NB4 (cell line): ENCODE measurements around the gene OSTN.

Experiments
- DNase-seq: peaks from one replicate; pipeline ENCODE4 v3.0.0; 2010; ENCODE audit warnings: low read depth
- H3K4me3 ChIP-seq: one replicate; pipeline ENCODE4 v1.5.1; 2011; ENCODE audit warnings: mild to moderate bottlenecking, low read depth, low read length, moderate library complexity
- MYC ChIP-seq: IDR thresholded peaks from 2 replicates; pipeline ENCODE4 v1.6.1; 2011; ENCODE audit warnings: low read depth, low read length
- POLR2A ChIP-seq: IDR thresholded peaks from 2 replicates; pipeline ENCODE4 v1.6.1; 2011; ENCODE audit warnings: mild to moderate bottlenecking; ENCODE audit not compliant: insufficient read length; ENCODE audit errors: extremely low read depth
- TF ChIP-seq, protein P1 (sequence below): IDR thresholded peaks from 2 replicates; pipeline ENCODE4 v1.6.1; 2011; ENCODE audit warnings: low read depth, low read length
- TF ChIP-seq, protein P2 (sequence below): IDR thresholded peaks from one replicate; pipeline ENCODE4 v1.5.1; 2012; ENCODE audit warnings: low read depth, low read length

OSTN gene

GRCh38 chr3:191257286-191257685 is 58.2 kb downstream of the OSTN start:
- TF ChIP-seq, protein P1, sequence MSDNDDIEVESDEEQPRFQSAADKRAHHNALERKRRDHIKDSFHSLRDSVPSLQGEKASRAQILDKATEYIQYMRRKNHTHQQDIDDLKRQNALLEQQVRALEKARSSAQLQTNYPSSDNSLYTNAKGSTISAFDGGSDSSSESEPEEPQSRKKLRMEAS: no peak
- no peak for TF ChIP-seq MYC
- TF ChIP-seq, protein P2, sequence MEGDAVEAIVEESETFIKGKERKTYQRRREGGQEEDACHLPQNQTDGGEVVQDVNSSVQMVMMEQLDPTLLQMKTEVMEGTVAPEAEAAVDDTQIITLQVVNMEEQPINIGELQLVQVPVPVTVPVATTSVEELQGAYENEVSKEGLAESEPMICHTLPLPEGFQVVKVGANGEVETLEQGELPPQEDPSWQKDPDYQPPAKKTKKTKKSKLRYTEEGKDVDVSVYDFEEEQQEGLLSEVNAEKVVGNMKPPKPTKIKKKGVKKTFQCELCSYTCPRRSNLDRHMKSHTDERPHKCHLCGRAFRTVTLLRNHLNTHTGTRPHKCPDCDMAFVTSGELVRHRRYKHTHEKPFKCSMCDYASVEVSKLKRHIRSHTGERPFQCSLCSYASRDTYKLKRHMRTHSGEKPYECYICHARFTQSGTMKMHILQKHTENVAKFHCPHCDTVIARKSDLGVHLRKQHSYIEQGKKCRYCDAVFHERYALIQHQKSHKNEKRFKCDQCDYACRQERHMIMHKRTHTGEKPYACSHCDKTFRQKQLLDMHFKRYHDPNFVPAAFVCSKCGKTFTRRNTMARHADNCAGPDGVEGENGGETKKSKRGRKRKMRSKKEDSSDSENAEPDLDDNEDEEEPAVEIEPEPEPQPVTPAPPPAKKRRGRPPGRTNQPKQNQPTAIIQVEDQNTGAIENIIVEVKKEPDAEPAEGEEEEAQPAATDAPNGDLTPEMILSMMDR: no peak
- TF ChIP-seq POLR2A: no peak
- no peak for DNase-seq
- no peak overlapping the region for H3K4me3 ChIP-seq

GRCh38 chr3:191259486-191259885 is 60.4 kb downstream of the OSTN start:
- H3K4me3 ChIP-seq: no peak overlapping the region
- TF ChIP-seq, protein P2: no peak
- TF ChIP-seq POLR2A (no peak), MYC (no peak)
- TF ChIP-seq, protein P1: no peak
- no peak for DNase-seq

DNA sequence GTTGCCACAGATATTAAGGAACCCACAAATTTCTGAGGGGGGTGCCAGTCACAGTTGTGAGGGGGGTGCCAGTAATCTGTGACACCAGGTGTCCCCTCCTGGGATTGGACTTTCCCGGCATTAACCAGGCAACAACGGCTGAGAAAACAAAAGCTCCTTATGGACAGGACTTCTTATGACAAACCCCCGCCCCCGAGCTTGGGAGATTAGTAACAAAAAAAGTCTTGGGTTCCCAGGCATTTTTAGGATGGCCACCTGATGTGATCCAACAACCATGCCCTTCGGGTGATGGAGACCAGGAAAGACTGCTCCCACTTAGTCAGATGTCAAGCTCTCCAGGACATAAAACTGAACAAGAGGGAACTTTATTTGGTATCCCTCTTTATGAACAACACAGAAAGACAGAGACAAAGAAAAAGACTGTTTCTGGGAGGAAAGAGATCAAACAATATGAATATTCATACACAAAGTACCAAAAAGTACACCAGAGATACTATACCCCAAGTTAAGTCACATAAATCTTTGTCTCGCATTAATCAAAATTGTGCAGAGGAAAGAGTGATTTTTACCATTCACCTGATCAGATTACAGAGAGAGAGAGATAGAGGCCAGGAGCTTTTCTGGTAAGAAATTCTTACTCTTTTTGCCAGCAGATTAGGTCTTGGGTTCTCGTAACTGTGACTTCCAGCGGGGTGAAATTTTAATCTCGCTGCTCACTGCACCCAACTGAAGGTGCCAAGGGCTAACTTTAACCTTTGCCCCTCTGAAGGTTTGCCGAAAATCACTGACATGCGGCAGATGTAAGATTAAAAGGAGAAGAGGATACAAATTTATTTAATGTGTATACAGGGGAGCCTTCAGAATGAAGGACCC is 61.6 kb downstream of the OSTN start:
- no peak for DNase-seq
- H3K4me3 ChIP-seq: no peak overlapping the region
- TF ChIP-seq POLR2A: no peak
- TF ChIP-seq, protein P2: no peak
- no peak for TF ChIP-seq MYC
- TF ChIP-seq, protein P1: no peak

- no peak for DNase-seq
- H3K4me3 ChIP-seq: no peak overlapping the region
- TF ChIP-seq, protein P2: no peak
- TF ChIP-seq MYC (no peak), POLR2A (no peak)
- TF ChIP-seq, protein P1: no peak
Observed at GRCh38 chr3:191261304-191261638, 62.2 kb downstream of the OSTN start.

DNA sequence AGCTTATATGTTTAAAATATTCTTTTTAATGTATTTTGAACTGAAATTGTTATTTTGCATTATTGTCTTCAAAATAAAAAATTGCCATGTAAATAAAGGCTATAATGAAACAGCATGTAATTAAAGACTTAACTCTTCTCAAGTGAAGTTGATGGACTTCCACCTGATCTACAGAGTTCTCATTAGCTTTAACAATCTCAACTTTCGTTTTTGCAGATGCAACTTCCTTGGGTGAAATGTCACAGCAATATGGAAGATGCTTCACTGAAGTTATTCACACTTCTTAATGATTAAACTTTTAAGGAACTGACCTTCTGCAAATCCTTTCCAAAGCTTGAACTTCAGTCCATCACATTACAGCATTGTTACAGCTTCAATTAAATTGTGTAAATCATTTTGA is 63.6 kb downstream of the OSTN start:
- no peak for DNase-seq
- TF ChIP-seq, protein P1: no peak
- TF ChIP-seq, protein P2: no peak
- TF ChIP-seq POLR2A: no peak
- no peak for TF ChIP-seq MYC
- no peak overlapping the region for H3K4me3 ChIP-seq
